D341Med (cell line): Measurements from ENCODE around the gene FAM187B.

Experiments used
- DNase-seq: peaks from one replicate; pipeline ENCODE4 v3.0.0; 2012; ENCODE audit warnings: low spot score

FAM187B gene

DNA sequence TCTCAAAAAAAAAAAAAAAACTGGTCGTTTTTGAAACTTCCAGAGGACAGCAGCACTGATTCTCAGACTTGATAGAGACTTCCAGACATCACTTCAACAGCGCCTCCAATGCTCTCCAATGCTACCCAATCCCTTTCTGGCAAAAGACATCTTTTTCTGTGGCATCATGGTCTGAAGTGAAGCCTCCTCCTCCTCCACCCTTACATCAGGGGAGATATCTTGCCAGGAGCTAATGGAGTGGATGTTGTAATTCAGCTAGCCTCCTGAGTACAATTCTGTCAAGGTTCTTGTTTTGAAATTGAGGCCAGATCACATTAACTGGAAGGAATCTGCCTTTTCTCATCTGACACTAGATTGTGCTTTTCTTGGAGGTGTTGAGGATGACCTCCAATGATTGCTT, 49.8 kb downstream of the FAM187B start:
- DNase-seq: no peak

GRCh38 chr19:35177377-35178274, 50.9 kb downstream of the FAM187B start:
- DNase-seq: no peak

DNA sequence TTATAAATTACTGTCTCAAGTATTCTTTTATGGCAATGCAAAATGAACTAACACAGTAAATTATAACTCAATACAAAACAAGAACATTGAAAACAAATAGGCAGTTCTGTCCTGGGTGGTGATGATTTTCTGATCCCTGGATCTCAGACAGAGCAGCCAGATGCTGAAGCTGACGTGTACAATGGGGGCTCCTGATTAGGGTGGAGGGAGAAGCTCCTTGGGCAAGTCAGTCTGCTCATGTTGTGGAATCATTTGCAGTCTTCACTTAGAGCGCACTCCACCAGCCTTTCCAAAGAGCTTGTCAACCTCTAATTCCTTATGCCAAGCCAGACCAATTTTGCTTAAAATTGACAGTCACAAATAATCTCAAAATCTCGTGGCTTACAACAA, 52.4 kb downstream of the FAM187B start:
- no peak for DNase-seq
